Skin epidermis (tissue), 12 donors: ENCODE results near the gene TRIML2.

Experiments
- H3K27ac ChIP-seq, 21 experiments: fragments of 200-600 bp; sonication (generic) in 11 of 21; one replicate each; pipeline ENCODE4 v1.5.0; 2020; ENCODE audit warnings: mild to moderate bottlenecking in 3 of 21, inconsistent platforms in 2 of 21, moderate library complexity in 2 of 21
- H3K4me3 ChIP-seq, 7 experiments: fragments of 200-600 bp; sonication (generic) in 2 of 7; one replicate each; pipeline ENCODE4 v1.5.0; 2020; ENCODE audit warnings: inconsistent platforms in 2 of 7, mild to moderate bottlenecking in 2 of 7, moderate library complexity in 1 of 7

TRIML2 gene, protein sequence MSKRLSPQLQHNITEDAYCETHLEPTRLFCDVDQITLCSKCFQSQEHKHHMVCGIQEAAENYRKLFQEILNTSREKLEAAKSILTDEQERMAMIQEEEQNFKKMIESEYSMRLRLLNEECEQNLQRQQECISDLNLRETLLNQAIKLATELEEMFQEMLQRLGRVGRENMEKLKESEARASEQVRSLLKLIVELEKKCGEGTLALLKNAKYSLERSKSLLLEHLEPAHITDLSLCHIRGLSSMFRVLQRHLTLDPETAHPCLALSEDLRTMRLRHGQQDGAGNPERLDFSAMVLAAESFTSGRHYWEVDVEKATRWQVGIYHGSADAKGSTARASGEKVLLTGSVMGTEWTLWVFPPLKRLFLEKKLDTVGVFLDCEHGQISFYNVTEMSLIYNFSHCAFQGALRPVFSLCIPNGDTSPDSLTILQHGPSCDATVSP

DNA sequence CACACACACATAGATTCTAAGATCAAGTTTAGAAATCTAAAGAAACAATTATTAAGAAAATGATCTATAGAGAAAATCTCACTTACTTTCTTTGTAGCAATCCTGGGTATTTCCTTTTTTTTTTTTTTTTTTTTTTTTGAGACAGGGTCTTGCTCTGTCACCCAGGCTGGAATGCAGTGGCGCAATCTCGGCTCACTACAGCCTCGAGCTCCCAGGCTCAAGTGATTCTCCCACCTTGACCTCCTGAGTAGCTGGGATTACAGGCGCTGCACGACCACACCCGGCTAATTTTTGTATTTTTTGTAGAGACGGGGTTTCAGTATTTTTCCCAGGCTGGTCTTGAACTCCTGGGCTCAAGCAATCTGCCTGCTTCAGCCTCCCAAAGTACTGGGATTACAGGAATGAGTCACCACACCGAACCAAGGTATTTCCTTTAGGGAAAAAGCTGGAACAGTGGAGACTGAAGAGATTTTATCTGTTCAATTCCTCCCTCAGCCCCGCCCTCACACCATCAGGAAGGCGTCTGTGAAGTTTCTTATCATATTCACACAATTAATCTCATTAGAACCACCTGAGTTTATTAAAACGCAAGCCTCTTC is at the start of gene TRIML2:
Gene TRIML2, minus strand, starts transcription at position 447 of the 599 bp plus-strand sequence. CDS start 4,235 bp downstream, outside the sequence.
- Histone ChIP-seq H3K27ac (no peak within 1 kb of the TSS), H3K4me3 (no peak within 1 kb of the TSS)

DNA sequence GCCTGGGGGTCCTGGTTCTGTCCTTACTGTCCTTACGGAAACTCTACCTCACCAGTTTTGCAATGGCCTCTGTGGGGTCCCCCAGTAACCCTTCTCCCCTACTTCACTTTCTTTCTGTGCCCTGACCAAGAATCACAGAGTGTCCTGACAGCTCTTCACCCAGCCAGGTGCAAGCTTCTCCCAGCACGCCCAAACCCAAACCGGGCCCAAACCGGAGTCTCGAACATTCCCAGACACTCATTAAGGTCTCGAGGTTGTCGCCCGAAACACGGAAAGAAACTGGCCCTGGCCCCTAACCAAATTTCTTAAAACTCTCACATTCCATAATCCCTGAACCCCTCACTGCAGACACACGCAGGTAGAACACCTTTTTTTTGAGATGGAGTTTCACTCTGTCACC is 48.9 kb upstream of the TRIML2 start:
- Histone ChIP-seq H3K27ac (no peak overlapping the region), H3K4me3 (no peak overlapping the region)

DNA sequence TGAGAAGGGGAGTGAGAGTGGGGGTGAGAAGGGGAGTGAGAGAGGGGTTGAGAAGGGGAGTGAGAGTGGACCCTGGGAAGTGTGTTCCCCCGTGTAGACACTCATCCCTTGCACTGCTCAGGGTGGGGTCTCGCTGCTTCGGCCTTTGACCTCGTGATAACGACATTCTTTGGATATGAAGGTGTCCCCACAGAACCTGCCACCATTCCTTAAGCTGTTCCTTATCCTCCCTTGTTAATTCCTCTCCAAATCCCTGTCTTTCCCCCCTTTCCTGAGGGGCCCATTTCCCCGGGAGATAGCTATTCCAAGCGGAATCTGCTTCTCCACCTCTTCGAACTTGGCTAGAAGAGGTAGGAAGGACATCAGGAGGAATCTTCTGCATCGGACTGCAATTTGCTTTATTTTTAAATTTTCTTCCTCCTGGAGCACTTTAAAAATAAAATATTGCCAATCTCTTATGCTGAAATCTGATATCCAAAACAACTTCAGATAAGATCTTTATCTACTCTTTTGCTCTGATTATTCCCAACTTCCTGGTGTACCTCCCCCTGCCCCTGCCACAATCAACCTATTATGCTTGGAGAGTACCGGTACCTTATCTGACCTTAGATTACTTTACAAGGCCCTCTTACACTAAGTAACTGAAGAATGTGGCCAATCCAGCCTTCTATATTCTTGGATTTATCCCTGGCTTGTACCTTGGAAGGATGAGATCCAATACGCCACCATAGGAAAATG is 45.4 kb upstream of the TRIML2 start:
- no peak overlapping the region for H3K4me3 ChIP-seq
- no peak overlapping the region for H3K27ac ChIP-seq

DNA sequence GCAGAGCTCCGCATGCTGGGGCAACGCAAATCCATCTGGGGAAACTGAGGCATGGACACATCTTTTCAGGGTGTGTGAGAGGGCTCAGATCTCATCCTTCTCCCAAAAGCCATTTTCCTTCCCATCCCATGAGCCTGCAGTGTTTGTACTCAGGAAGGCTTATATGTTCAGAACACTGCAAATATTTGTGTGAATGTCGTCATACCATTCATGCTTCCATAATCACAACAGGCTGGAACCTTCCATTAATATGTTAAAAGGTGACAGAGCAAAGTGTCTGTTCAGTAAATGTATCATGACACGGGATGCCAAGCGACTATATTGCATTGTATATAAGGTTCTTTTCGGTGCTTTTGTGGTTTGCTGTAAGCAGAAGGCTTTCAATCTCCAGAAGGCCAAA is 38.4 kb upstream of the TRIML2 start:
- H3K27ac ChIP-seq, result no peak overlapping the region
- no peak overlapping the region for H3K4me3 ChIP-seq

DNA sequence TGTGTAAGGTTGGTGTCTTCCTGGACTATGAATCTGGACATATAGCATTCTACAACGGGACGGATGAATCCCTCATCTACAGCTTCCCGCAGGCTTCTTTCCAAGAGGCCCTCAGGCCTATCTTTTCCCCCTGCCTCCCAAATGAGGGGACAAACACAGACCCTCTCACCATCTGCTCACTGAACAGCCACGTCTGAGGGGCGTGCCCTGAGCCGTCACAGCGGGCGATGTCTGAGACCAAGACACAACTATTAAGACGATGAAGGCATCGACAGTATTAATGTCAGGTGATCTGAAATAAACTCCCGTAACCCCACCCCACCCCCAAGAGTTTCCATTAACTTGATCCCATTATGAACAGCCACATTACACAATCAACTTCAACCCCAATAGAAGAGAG is 37.8 kb upstream of the TRIML2 start:
- H3K4me3 ChIP-seq, result no peak overlapping the region
- H3K27ac ChIP-seq, result no peak overlapping the region

DNA sequence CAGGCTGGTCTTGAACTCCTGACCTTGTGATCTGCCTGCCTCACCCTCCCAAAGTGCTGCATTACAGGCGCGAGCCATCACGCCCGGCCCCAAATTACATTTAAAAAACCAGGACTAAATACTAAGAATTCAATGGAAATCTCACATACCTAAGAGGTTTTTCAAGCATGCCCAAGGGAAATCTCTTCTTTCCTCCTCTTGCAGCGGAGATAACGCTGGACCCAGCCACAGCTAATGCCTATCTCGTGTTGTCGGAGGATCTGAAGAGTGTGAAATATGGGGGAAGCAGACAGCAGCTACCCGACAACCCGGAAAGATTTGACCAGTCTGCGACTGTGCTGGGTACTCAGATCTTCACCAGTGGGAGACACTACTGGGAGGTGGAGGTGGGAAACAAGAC is 37.2 kb upstream of the TRIML2 start:
- no peak overlapping the region for H3K4me3 ChIP-seq

DNA sequence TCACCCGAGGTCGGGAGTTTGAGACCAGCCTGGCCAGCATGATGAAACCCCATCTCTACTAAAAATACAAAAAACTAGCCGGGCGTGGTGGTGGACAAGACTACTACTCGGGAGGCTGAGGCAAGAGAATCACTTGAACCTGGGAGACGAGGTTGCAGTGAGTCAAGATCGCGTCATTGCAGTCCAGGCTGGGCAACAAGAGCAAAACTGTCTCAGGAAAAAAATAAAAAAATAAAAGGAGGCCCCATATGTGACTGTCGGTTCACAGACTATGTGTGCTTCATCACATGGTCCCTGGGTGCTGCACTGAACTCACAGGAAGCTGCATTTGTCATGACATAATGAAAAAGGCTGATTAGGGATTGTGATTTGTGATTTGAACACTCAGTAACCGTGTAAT is 36.2 kb upstream of the TRIML2 start:
- H3K27ac ChIP-seq, result no peak overlapping the region
- no peak overlapping the region for H3K4me3 ChIP-seq

More for the DNA sequence above, 37.2 kb upstream of the TRIML2 start:
- H3K27ac ChIP-seq, result no peak overlapping the region

DNA sequence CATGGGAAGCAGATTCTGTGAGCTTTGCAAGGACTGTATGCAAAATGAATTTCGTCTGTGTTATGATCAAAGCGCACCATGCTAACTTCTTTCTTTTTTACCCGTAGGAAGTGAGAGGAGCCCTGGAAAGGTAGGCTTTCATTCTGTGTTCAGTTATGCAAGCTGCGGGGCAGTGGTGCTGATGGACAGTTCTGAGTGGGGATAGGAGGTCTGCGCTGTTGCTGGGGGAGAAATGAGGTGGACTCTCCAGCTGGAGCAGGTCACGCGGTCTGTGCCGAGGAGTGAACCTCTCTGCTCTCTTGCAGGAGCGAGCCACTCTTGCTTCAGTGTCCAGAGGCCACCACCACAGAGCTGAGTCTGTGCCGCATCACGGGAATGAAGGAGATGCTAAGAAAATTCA is 34.3 kb upstream of the TRIML2 start:
- Histone ChIP-seq H3K4me3 (no peak overlapping the region), H3K27ac (no peak overlapping the region)

DNA sequence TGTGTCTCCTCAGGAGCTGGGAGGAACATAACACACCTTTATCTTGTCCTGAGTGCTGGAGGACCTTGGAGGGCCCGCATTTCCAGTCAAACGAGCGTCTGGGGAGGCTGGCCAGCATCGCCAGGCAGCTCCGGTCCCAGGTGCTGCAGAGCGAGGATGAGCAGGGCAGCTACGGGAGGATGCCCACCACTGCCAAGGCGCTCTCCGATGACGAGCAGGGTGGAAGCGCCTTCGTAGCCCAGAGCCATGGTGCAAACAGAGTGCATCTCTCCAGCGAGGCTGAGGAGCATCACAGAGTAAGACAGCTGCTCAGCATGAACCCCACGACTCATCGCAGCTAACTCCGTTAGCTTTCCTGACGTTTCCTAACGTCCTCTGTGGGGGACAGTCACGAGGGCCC is 30.3 kb upstream of the TRIML2 start:
- Histone ChIP-seq H3K4me3 (no peak overlapping the region), H3K27ac (no peak overlapping the region)

DNA sequence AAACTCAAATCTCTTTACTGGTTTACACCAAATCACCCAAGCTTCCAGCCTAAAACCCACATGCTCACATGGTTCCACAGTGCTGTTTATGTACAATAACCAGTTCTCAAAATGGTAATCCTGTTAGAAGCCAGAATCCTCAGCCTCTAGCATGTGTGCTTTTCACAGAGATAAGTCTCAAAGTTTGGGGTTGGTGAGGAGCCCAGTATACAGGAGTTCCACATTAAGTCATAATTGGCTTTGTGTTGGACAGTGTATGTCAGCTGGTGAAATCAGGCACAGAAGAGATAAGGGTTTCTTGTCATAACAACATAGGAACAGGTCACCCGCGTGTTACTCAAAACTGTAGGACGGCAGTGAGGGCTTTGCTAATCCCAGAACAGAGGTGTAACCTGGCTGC is 29.7 kb upstream of the TRIML2 start, which contains the start of gene TRIML1:
Gene TRIML1, plus strand, starts transcription at position 301 of the 400 bp plus-strand sequence. CDS start 118 bp downstream, outside the sequence.
- Histone ChIP-seq H3K27ac (no peak within 1 kb of the TSS), H3K4me3 (no peak within 1 kb of the TSS)

DNA sequence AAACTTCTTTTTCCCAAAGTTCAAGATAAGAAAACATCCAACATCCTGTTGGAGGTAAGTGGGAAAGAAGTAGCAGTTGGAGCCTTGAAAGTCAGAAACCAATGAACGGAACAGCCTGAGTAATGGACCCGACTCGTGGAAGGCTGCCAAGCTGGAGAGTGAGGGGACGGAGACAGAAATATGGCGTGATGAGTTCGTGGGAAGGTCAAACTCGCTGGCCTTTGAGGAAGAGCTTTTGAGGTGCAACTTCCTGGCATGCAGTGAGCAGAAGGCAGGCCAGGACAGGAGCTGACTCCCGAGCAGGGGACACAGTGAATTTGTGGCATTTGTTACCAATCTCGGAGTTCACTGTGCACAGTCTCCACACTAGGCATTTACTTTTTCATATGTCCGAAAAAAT is 28.8 kb upstream of the TRIML2 start:
- Histone ChIP-seq H3K4me3 (no peak overlapping the region), H3K27ac (no peak overlapping the region)

DNA sequence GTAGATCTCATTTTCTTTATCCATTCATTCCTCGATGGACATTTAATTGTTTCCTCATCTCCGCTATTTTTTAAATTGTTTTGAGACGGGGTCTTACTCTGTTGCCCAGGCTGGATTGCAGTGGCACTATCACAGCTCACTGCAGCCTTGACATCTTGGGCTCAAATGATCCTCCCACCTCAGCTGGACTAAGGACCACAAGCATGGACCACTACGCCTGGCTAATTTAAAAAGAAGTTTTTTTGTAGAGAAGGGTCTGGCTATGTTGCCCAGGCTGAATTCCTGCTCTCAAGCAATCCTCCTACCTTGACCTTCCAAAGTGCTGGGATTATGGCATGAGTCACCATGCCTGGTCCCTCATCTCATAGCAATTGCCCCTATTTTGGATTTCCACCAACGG is 22.8 kb upstream of the TRIML2 start:
- Histone ChIP-seq H3K27ac (no peak overlapping the region), H3K4me3 (no peak overlapping the region)

DNA sequence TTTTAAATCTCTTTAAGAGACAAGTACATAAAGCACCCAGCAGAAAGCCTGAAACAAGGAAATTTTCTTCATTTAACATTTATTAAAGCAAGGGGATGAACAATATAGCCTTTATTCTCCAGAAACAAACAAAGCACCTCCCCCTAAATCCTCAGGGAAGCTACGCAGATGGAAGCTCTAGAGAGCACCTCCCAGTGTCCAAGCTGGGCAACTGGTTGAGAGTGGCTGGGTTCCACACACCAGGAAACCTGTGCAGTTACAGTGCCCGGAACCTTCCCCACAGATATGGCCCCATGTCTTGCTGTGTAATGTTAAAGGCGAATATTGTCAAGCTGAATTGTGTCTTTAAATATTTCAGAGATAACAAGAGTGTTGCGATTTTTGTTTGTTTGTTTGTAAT is 21.0 kb upstream of the TRIML2 start:
- H3K27ac ChIP-seq, result no peak overlapping the region
- no peak overlapping the region for H3K4me3 ChIP-seq

DNA sequence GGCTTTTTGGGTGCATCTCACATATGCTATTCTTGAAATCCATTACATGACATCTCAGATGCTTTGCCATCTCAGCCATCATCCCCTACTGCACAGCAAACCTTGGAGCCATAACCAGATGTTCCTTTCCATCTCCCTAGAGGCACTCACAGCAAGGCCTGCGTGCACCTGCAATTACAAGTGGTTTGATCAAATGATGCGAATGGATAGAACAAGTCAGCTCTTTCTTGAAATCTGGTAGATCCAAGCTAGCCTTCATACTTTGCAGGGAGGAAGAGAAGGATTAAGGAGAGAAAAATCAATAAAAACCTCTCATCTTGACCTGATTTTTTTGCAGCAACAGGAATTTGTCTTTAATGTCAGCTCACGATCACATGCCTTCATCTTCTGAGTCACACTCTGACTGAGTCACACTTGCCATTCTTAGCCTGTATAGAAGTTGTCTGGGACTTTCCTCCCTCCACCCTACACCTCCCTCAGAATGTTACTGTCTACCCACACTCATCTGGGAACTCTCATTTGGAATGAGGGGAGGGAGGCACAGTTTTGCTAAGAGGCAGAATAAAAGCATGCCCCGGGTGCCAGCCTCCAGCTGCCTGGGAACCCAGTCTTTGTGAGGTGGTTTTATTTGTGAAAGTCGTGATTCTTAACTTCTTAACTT is 17.9 kb upstream of the TRIML2 start:
- Histone ChIP-seq H3K4me3 (no peak overlapping the region), H3K27ac (peak overlapping the region in 6 of 21 experiments; percentile 3 to 63 (median 34))

DNA sequence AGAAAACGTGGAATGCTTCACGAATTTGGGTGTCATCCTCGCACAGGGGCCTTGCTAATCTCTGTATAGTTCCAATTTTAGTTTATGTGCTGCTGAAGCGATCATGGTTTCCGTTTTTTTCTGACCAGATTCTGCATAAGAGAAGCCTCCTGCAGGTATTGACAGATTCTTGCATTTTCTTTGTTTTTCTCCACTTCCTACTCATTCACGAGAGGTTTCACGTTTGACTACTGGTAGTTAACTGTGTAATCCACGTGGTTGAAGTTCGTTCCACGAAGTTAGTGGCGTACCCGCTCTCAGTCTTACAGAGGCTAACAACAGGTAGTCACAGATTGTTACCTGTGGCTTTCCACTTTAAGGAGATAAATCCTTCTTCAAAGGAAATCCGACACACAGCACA is 12.1 kb upstream of the TRIML2 start:
- Histone ChIP-seq H3K27ac (no peak overlapping the region), H3K4me3 (no peak overlapping the region)

DNA sequence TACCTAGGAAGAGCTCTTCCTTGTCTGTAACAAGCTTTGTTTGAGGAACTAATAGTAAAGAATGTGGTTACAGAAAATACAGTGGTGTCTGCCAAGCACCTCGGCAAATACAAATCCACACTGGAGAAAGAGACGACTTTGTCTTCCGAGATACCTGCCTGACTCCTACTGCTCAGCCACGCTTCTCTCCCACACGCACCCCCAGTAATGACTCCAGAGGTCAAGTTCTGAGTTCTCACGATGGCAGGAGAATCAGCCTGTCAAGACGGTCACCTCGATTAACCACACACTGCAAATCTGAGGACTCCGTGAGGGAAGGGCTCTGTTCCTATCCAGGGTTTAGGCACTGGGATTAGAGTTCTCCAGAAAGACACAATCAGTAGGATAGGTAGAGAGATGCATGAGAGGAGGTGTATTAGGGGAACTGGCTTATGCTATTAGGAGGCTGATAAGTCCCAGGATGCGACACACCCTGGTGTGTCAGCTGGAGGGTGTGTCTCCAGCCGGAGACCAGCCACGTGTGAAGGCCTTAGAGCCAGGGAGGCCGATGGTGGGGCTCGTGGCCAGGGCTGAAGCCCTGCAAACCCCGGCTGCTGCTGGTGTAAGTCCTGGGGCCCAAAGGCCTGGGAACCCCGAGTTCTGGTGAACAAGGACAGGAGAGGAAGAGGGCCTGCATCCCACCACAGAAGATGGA is 8.4 kb upstream of the TRIML2 start:
- H3K27ac ChIP-seq, result no peak overlapping the region
- H3K4me3 ChIP-seq, result no peak overlapping the region

DNA sequence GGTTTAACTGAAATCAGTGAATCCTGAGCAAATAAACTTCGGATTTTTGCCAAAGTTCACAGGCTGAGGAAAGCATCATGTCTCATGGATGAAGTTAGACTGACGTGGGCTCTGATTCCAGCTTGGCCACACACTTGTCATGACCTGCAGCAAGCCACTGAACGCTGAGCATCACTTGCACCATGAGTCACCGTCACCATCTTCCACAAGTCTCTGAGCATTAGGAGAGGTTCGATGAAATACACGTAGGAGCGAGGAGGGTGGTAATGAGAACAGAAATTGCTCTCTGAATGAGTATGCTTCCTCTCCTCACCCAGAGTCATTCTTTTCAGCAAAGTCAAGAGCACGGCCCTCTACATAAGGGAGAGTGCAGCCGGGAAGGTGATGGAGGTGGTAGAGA is 3.8 kb upstream of the TRIML2 start:
- Histone ChIP-seq H3K27ac (peak overlapping the region in 1 of 21 experiments; percentile 16), H3K4me3 (no peak overlapping the region)

DNA sequence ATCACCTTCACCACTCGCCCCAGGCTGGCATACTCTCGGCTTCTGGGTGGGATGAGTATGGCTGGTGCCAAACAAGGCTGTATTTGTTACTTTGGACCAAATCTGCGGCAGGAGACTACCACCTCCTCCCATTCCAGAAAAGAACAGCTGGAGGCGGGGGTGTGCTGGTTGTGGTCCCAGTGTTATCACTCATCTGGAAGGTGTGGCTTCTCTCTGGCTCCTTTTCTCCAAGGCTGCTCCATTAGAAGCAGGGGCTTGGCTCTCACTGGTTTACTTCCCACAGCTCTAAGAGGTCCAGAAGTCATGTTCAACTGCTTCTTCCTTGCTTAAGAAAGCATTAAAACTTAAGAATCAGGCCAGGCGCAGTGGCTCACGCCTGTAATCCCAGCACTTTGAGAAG is 2.6 kb upstream of the TRIML2 start:
- Histone ChIP-seq H3K4me3 (no peak overlapping the region), H3K27ac (no peak overlapping the region)

DNA sequence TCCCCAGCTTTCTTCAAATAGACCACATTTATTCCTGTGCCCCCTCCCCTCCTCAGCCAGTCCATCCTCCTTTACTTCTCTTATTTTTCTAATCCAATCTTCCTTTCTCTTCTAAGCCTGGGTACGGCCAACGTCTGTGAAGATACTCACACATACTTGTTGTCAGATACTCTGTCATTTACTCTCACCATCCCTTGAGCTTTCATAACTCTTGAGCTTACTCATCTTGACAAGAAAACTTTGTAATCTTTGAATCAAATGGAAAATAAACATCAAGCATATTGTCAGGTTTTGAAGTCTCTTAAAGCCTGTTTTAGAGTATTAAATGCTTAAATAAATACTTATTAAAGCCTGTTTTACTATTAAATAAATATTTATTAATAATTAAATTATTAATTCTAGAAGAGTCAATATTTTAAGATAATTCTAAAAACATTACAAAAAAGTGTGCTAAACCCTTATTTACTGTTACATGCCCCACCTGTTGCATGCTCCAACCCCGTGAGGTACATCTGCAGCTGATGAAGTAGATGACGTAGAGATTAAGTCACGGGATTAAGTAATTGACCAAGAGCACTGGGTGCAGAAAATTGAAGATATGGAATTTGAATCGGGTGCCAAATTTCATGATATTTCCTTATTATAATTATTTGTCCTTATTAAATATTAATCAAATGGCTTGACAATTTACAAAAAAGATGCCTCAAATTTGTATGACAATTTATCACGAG is 1.5 kb upstream of the TRIML2 start:
- no peak overlapping the region for H3K27ac ChIP-seq

More for the DNA sequence above, 1.5 kb upstream of the TRIML2 start:
- no peak overlapping the region for H3K4me3 ChIP-seq
